Lower leg skin (tissue), 3 donors: ENCODE data around the gene CTNND1.

ENCODE experiments used
- POLR2A ChIP-seq, 2 donors: fragments of 450-650 bp; IDR thresholded peaks; one replicate each; pipeline ENCODE4 v1.6.1; 2016 to 2017; ENCODE audit warnings: antibody characterized with exemption in 2 of 2, mild to moderate bottlenecking in 1 of 2, moderate library complexity in 1 of 2
- TF ChIP-seq, protein P1 (sequence below), 3 donors: fragments of 450-650 bp; IDR thresholded peaks; one replicate each; pipeline ENCODE4 v1.5.1; 2016; ENCODE audit warnings: antibody characterized with exemption in 3 of 3, mild to moderate bottlenecking in 3 of 3, moderate library complexity in 2 of 3

DNA sequence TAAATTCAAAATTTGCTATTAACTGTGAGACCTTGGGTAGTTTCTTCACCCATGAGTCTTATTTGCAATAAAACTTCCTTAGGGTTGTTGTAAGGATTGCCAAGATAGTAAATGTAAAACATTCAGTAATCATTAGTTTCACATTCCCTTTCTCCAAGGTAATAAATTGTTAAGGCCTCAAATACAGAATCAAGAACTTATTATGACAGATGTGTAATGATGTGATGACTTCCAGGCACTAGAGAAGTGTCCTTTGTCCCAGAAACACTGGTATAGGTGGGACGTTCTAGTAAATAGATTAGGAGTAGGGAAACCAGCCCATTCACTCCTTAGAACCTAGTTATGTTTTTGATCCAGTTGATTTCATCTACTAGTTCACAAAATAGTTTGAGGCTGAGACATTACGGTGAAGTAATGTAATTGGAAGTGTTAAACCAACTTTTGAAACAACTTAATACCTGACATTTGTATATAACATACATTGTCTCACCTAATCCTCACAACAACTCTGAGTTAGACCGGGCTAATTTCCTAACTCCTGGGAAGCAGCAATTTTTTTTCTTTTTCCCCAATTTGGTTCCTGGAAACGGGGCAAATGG lies 25.5 kb downstream of the CTNND1 start:
- TF ChIP-seq, protein P1, sequence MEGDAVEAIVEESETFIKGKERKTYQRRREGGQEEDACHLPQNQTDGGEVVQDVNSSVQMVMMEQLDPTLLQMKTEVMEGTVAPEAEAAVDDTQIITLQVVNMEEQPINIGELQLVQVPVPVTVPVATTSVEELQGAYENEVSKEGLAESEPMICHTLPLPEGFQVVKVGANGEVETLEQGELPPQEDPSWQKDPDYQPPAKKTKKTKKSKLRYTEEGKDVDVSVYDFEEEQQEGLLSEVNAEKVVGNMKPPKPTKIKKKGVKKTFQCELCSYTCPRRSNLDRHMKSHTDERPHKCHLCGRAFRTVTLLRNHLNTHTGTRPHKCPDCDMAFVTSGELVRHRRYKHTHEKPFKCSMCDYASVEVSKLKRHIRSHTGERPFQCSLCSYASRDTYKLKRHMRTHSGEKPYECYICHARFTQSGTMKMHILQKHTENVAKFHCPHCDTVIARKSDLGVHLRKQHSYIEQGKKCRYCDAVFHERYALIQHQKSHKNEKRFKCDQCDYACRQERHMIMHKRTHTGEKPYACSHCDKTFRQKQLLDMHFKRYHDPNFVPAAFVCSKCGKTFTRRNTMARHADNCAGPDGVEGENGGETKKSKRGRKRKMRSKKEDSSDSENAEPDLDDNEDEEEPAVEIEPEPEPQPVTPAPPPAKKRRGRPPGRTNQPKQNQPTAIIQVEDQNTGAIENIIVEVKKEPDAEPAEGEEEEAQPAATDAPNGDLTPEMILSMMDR (IDR thresholded peaks at IDR 0.05): no peak
- TF ChIP-seq POLR2A (IDR thresholded peaks at IDR 0.05): no peak
